ENCODE measurements around the gene LGR4. TPM values are rescaled to one million over a fixed set of nuclear protein-coding genes. Genes with fewer than 3 reads are reported as not detected.

The LGR4 gene
- polyA plus RNA-seq, 6 donors from 2014 or later: 0.54 to 2.6 (median 1.2) TPM; not detected in 1

DNA sequence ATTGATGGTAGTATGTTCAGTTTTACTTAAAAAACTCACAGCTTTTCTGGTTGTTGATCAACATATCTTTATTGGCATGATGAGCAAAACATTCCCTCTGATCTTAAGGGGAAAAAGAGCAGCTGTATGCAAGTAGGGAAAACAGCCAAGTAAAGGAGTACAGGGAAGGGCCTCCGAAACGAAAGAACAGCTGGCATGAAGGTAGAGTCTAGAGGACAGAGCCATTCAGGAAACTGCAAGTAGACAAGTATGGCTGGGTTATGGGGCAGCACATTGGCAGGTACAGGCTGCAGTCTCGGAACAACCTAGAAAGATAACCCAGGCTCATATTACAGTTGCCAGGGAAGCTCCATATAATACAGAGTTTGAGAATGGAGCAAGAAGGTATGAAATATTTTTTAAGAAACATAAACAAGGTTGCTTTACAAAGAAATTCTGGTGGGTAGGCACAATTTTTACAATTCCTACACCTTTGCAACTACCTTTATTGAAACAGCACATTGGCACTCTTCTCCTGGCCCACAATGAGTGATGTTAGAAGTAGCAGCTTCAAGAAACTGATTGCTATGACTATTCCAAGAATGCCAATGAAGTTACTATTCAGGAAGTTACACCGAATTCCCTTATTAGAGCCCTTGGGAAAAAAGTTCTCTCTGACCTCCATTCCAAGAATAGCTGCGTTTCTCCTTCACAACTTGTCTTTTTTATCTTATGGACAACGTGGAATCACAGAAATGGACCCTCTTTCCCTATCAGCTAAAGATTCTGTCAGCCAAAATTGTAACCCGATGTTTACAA, 45.2 kb downstream of the LGR4 start:
- Mint-ChIP-seq H3K4me1 (no peaks in the 10 kb centered on the region), H3K27ac (no peak overlapping the region), H3K27me3 (peaks cover 0 to 6% (median 0%) of the 10 kb centered on the region in 3 donors), H3K36me3 (no peaks in the 10 kb centered on the region), H3K9me3 (no peaks in the 10 kb centered on the region), H3K4me3 (no peak overlapping the region)
- ATAC-seq (ENCODE audit: low read depth in 2 of 2): no peak
- DNase-seq: no peak

DNA sequence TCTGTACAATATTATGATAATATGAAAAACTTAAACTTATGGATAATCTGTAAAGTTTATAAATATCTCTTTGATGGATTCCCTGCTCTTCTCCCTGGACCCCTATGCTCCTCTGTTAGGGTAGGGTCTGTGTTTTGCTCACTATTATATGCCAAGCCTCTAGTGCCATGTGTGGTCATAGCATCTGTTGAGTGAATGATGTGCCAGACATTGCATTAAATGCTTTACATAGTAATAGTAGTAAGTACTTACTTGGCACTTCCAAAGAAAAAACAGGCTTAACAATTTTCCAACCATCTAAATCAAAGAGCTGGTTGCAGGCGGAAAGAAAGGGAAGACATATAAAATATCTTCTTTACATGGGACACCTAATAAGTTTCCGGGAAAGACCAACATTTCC, 46.8 kb downstream of the LGR4 start:
- Mint-ChIP-seq H3K9me3 (no peaks in the 10 kb centered on the region), H3K27ac (no peak overlapping the region), H3K36me3 (no peaks in the 10 kb centered on the region), H3K4me3 (no peak overlapping the region), H3K27me3 (peaks cover 0 to 6% (median 0%) of the 10 kb centered on the region in 3 donors), H3K4me1 (no peaks in the 10 kb centered on the region)
- no peak for ATAC-seq (ENCODE audit: low read depth in 2 of 2)
- no peak for DNase-seq

DNA sequence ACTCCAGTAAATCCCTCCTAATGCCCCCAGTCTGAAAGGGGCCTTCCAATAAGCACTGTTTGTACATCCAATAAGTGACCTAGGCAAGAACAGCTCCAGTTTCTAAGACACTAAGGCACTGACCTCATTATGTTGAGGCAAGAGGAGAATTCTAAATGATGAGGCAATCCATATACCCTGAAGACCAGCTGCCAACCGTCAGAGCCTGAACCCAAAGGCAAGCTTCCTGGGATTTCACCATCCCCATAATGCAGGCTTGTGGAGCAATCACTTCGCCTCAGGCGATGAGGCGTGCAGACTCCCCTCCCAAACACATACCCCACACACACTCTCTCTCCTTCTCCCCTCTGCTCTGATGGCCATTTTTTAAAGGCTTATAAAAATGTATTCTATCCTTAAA, 49.5 kb downstream of the LGR4 start:
- no peak overlapping the region for H3K27ac Mint-ChIP-seq
- no peaks in the 10 kb centered on the region for H3K4me1 Mint-ChIP-seq

DNA sequence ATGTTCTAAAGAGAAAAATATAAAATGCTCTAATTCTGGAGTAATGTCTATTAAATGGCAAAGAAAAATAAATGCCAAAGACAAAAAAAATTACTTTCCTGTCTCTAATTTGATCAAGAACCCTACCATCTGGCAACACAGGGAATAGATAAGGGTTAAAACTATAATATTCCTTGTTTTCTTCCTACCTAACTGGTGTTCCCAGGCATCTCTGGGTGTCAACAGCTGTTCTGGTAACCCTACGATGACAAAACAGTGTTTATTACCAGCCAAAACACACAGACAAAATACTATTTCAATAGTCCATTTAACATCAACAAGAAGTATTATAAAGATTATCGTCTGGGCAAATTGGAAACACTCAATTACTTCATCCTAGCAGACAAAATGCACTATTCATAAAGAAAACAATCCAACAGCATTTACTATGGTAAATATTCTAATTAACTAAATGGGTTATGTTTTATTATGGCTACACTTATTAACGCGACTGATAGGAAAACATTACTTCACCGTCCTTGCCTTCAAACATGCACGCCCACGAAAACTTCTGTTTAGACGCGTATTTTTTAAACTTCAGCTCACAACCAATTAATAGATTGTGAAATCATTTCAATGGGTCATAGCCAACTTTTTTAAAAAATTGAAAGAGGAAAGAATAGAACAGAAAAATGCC, 50.6 kb downstream of the LGR4 start:
- H3K4me3 Mint-ChIP-seq: no peak overlapping the region
- H3K27ac Mint-ChIP-seq: no peak overlapping the region
- no peaks in the 10 kb centered on the region for H3K4me1 Mint-ChIP-seq
- no peaks in the 10 kb centered on the region for H3K36me3 Mint-ChIP-seq
- ATAC-seq (ENCODE audit: low read depth in 2 of 2) (no peak), DNase-seq (no peak)
- H3K9me3 Mint-ChIP-seq: peaks cover 0 to 3% (median 0%) of the 10 kb centered on the region in 7 donors
- peaks cover 0 to 6% (median 5%) of the 10 kb centered on the region in 3 donors for H3K27me3 Mint-ChIP-seq

More for the DNA sequence above, 49.5 kb downstream of the LGR4 start:
- H3K4me3 Mint-ChIP-seq: no peak overlapping the region
- no peak for DNase-seq
- no peak for ATAC-seq (ENCODE audit: low read depth in 2 of 2)
- no peaks in the 10 kb centered on the region for H3K36me3 Mint-ChIP-seq
- H3K9me3 Mint-ChIP-seq: peaks cover 0 to 3% (median 0%) of the 10 kb centered on the region in 7 donors
- H3K27me3 Mint-ChIP-seq: peaks cover 0 to 6% (median 5%) of the 10 kb centered on the region in 3 donors

DNA sequence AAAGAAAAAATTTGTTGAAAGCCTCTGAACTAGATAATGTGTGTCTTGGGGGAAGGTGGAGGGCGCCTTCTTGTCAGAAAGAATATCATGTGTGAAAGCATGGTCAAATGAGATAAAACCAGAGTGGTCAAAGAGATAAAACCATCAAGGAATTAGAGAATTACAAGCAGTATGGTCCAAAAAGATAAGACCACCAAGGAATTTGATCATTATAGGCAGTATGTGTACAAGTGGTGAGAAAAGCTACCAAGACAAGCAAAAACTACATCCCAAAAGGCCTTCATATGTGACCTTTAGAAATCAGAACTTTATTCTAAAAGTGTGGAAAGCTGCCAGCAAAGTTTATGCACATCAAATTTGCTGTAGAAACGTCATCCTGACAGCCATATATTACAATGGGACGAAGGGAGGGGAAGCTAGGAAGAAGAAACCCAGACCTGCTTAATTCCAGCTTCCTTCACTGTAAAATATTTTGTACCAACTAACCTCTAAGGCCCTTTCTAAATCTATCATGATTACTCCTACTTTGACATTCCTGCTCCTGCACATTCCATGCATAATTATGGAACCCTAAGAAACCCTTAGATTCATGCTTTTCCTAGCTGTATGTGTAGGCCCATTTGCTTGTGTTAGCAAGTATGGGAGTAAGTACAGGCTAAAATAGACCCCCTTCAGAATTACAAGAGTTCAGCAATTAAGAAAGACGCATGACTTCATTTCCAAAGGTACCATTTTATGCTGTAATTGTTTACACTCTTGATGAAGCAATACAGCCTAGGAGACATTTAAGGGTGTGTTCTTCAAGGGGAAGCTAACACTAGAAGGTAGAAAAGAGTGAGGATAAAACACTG, 51.6 kb downstream of the LGR4 start:
- peaks cover 0 to 9% (median 5%) of the 10 kb centered on the region in 3 donors for H3K27me3 Mint-ChIP-seq
- H3K4me3 Mint-ChIP-seq: no peak overlapping the region
- no peak for DNase-seq
- H3K36me3 Mint-ChIP-seq: no peaks in the 10 kb centered on the region
- H3K27ac Mint-ChIP-seq: peak overlapping the region in 1 of 6 donors; percentile 7
- H3K4me1 Mint-ChIP-seq: no peaks in the 10 kb centered on the region
- peaks cover 0 to 3% (median 0%) of the 10 kb centered on the region in 7 donors for H3K9me3 Mint-ChIP-seq
- no peak for ATAC-seq (ENCODE audit: low read depth in 2 of 2)

DNA sequence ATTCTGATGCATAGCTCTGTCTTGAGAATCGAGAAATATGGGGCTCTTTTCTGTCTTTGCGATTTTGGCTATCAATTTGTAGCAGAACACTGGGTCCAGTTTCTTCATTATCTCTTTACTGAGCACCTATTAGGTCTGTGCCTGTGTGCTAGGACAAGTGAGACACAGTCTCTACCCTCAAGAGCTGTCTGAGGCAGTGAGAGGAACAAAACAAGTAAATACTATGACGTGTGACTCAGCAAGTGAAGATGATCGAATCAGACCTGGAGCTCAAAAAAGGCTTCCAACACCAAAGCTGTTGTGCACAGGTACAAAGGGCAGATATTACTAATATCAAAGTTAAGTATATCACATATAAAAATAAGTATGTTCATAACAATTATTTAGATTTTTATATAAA, 52.4 kb downstream of the LGR4 start:
- ATAC-seq (ENCODE audit: low read depth in 2 of 2): no peak
- H3K4me3 Mint-ChIP-seq: no peak overlapping the region

DNA sequence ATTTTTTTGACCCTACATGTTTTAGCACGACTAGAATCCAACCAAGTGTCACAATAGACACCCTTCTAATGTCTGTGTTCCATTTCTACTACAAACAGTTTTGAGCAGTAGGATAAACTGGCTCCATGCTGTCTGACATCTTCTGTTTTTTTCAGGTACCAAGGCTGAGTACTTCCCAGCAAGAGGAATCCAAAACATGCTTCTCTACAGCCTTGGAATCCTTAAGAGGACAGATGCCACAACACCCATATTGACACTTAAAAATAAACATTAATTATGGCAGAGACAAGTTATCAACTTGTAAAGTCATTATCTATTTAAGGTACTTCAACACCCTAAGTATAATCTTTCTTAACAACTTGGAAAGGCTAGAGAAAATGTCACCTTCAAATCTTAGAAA, 54.2 kb downstream of the LGR4 start:
- no peak for DNase-seq
- Mint-ChIP-seq H3K27ac (no peak overlapping the region), H3K9me3 (peaks cover 0 to 3% (median 0%) of the 10 kb centered on the region in 7 donors), H3K4me3 (no peak overlapping the region), H3K27me3 (peaks cover 0 to 8% (median 5%) of the 10 kb centered on the region in 3 donors), H3K4me1 (peaks cover 0 to under 1% (median 0%) of the 10 kb centered on the region in 3 donors), H3K36me3 (no peaks in the 10 kb centered on the region)
- ATAC-seq (ENCODE audit: low read depth in 2 of 2): no peak

More for the DNA sequence above, 52.4 kb downstream of the LGR4 start:
- Mint-ChIP-seq H3K4me1 (no peaks in the 10 kb centered on the region), H3K27me3 (peaks cover 0 to 9% (median 5%) of the 10 kb centered on the region in 3 donors), H3K36me3 (no peaks in the 10 kb centered on the region), H3K27ac (no peak overlapping the region), H3K9me3 (peaks cover 0 to 3% (median 0%) of the 10 kb centered on the region in 7 donors)
- no peak for DNase-seq

DNA sequence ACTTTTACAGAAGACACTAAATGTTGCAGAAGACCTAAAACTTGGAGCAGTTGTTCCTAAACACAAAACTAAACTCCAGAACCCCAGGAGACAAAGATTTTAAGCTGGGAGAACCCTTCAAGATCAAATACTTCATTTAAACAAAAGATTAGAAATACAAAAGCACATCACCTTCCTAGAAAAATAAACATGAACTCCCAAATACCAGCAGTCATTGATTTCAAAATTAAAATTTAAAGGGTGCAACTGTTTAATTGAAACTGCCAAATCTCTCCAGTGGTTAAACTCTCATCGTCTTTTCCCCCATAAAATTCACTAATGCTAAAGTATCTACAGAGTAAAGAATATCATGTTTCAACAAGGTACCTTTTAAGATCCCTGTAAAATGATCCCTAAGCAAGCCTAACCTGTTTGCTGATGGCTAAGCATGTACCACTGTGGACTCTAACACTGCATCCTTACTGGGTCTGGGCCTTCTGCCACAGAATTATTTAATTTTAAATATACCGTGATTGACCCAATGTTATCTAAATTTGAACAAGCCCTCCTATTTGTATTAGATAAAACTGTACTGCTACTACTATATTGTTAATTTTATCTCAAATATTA, 55.9 kb downstream of the LGR4 start:
- peaks cover 0 to 5% (median 4%) of the 10 kb centered on the region in 3 donors for H3K27me3 Mint-ChIP-seq
- peaks cover 0 to 3% (median 0%) of the 10 kb centered on the region in 7 donors for H3K9me3 Mint-ChIP-seq
- no peaks in the 10 kb centered on the region for H3K36me3 Mint-ChIP-seq
- no peak overlapping the region for H3K4me3 Mint-ChIP-seq
- peak overlapping the region in 1 of 6 donors; percentile 30 for H3K27ac Mint-ChIP-seq
- no peak for ATAC-seq (ENCODE audit: low read depth in 2 of 2)
- H3K4me1 Mint-ChIP-seq: peaks cover 0 to 4% (median 0%) of the 10 kb centered on the region in 3 donors
- DNase-seq: no peak

DNA sequence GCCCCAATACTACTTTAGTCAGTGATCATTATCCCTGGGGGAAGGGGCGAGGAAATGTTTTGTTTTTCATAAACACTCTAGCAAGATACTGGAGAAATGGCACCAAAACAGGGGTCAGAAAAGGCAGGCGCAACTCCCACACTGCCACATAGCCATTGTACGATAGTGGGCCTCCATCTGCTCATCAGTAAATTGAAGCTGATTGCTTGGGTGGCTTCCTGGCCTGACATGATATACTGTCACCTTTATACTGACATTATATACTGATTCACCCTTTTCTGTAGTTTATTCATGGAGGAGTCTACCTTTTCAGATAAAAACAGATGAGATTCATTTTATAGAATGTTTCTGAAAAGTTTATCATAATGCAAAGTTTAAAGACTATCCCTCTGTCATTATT, 57.9 kb downstream of the LGR4 start:
- ATAC-seq (ENCODE audit: low read depth in 2 of 2): no peak

DNA sequence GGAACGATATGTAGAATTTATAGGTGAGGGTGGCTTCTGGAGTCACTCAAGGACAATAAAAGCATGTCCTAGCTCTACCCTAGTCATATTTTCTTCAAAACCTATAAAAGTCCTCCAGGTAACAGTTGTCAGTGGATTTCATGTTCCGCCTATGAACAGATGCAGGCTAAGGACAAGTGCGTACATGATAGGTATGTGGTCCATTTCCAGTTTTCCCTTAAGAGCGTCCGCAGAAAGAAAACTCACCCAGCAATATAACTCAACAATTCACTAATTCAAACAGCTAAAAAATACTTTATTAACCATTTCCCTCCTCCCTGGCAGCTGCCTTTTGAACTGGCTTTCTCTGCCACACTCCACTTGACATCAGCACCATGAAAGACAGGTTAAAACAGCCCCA, 59.4 kb downstream of the LGR4 start:
- H3K27ac Mint-ChIP-seq: peak overlapping the region in 1 of 6 donors; percentile 7
- DNase-seq: no peak
- H3K4me1 Mint-ChIP-seq: peaks cover 0 to 4% (median 0%) of the 10 kb centered on the region in 3 donors
- ATAC-seq (ENCODE audit: low read depth in 2 of 2): no peak
- H3K36me3 Mint-ChIP-seq: no peaks in the 10 kb centered on the region
- peaks cover 0 to 4% (median 0%) of the 10 kb centered on the region in 3 donors for H3K27me3 Mint-ChIP-seq
- H3K9me3 Mint-ChIP-seq: no peaks in the 10 kb centered on the region
- no peak overlapping the region for H3K4me3 Mint-ChIP-seq

More for the DNA sequence above, 57.9 kb downstream of the LGR4 start:
- peaks cover 0 to 4% (median 3%) of the 10 kb centered on the region in 3 donors for H3K27me3 Mint-ChIP-seq
- no peak overlapping the region for H3K4me3 Mint-ChIP-seq
- peaks cover 0 to 4% (median 0%) of the 10 kb centered on the region in 3 donors for H3K4me1 Mint-ChIP-seq
- no peak overlapping the region for H3K27ac Mint-ChIP-seq
- H3K9me3 Mint-ChIP-seq: peaks cover 0 to 2% (median 0%) of the 10 kb centered on the region in 7 donors
- H3K36me3 Mint-ChIP-seq: no peaks in the 10 kb centered on the region
- no peak for DNase-seq

DNA sequence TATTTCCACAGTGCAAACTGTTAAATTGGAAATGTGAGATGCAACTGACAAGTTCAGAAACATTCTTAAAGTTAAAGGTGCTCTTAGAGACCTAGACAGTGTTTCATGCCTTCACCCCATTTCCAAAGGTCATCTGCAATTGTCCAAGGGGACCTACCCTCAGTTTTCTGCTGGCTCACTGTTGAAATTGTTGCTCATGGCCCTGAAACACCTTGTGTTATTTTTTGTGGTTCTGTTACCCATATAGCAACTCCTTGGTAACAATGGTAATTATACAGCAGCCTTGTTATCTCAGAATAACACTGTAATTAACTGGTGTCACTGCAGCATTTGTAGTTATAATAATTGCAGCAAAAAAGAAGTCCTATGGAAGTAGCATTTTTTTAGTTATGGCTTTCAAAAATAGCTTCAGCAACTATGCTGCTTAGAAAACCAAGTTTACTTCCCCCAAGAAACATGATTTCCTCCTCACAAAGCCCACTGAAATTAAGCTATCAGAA, 60.3 kb downstream of the LGR4 start:
- DNase-seq: no peak
- no peak overlapping the region for H3K4me3 Mint-ChIP-seq
- H3K27me3 Mint-ChIP-seq: peaks cover 0 to 4% (median 0%) of the 10 kb centered on the region in 3 donors
- H3K4me1 Mint-ChIP-seq: peaks cover 0 to 4% (median 0%) of the 10 kb centered on the region in 3 donors
- H3K9me3 Mint-ChIP-seq: no peaks in the 10 kb centered on the region
- ATAC-seq (ENCODE audit: low read depth in 2 of 2): no peak
- no peak overlapping the region for H3K27ac Mint-ChIP-seq
- no peaks in the 10 kb centered on the region for H3K36me3 Mint-ChIP-seq

DNA sequence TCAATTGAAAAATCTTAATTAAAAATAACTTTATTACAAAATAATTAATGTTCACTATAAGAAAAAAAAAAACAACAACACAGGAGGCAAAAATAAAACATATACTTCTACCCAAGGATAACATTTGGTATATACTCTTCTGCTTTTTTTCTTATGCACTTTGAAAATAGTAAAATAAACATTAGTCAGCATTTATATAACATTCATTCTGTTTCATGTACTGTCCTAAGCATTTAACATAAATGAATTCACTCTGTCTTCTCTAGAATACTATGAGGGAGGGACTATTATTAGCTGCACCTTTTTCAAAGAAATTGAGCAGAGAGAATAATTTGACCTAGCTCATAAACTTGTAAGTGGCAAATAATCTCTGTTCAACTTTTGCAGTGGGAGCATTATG, 61.3 kb downstream of the LGR4 start:
- Mint-ChIP-seq H3K4me1 (peaks cover 0 to 4% (median 0%) of the 10 kb centered on the region in 3 donors), H3K27me3 (peaks cover 0 to 2% (median 0%) of the 10 kb centered on the region in 3 donors), H3K4me3 (no peak overlapping the region), H3K27ac (no peak overlapping the region), H3K9me3 (no peaks in the 10 kb centered on the region), H3K36me3 (no peaks in the 10 kb centered on the region)
- DNase-seq: no peak
- ATAC-seq (ENCODE audit: low read depth in 2 of 2): no peak

Measured in naive B cell (primary cell).